GM21423 (cell line): ENCODE data around the gene BATF3.

Source experiments
- ATAC-seq: cut with Tn5 transposase; IDR thresholded peaks from one replicate; pipeline ENCODE4 v1.9.1; 2021; ENCODE audit warnings: mild to moderate bottlenecking, moderate library complexity; ENCODE audit not compliant: unreplicated experiment

BATF3 gene

DNA sequence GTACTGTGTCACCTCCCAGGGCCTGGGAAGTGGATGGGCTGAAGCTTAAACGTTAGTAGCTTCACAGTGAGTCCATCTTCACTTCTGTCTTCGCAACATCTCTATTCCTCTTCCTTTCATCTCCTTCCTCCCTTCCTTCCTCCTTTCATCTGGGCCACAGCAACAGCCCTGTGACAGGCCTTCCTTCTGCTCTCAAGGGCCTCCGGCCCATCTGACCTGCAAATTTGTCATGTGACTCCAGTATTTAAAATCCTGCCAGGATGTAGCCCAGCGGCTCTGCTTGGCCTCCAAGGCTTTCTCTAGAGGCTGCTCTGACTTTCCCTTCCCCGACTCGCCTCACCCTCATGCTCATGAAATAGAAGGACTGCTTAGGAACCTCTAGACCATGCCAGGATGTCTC is 10.9 kb upstream of the BATF3 start:
- ATAC-seq = no peak

DNA sequence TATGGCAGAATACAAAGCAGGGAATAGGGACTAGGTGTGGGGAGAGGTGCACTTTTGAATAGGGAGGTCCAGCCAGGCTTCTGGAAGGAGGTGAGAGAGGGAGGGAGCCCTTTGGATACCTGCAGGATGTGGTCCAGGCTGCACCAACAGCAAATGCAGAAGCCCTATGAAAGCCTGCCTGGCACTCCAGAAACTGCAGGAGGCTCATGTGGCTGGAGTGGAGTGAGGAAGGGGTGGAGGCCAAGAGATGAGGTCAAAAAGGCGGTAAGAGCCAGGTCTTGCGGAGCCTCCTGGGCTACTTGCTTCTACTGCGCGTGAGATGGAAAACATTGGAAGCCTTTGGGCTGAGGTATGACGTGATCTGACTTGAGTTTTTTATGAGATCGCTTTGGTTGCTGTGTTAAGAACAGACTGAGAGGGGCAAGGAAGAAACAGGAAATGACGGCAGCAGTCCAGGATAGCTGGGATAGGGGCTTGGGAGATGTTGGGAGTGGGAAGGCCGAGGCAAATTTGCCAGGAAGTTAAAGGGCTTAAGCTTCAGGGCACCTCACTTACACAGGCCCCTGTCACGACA is 4.4 kb upstream of the BATF3 start:
- no peak for ATAC-seq

DNA sequence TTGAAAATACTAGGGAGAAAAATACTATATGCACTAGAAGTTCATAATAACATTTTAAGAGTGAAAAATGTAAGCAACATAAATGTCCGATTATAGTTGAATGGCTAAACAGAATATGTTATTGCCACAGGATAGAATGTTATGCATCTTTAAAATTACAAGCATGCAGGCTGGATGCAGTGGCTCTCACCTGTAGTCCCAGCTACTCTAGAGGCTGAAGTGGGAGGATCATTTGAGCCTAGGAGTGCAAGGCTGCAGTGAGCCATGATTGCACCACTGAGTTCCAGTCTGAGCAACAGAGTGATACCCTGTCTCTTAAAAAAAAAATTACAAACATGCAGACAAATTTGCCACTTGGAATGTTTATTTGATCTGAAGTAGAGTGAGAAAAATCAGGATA is 3.0 kb upstream of the BATF3 start:
- ATAC-seq = no peak

DNA sequence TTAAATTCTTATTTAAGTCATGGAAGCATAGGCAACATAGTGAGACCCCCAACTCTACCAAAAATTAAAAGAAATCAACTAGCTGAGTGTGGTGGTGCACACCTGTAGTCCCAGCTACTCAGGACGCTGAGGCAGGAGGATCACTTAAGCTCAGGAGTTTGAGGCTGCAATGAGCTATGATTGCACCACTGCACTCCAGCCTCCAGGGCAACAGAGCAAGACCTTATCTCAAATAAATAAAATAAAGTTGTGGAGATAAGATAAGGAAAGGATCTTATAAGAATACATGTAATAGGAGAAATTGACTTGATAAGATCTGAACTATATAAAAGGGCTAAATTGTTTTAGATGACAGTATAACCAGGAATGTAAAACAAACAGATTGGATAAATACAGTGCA is 2.3 kb upstream of the BATF3 start:
- no peak for ATAC-seq

DNA sequence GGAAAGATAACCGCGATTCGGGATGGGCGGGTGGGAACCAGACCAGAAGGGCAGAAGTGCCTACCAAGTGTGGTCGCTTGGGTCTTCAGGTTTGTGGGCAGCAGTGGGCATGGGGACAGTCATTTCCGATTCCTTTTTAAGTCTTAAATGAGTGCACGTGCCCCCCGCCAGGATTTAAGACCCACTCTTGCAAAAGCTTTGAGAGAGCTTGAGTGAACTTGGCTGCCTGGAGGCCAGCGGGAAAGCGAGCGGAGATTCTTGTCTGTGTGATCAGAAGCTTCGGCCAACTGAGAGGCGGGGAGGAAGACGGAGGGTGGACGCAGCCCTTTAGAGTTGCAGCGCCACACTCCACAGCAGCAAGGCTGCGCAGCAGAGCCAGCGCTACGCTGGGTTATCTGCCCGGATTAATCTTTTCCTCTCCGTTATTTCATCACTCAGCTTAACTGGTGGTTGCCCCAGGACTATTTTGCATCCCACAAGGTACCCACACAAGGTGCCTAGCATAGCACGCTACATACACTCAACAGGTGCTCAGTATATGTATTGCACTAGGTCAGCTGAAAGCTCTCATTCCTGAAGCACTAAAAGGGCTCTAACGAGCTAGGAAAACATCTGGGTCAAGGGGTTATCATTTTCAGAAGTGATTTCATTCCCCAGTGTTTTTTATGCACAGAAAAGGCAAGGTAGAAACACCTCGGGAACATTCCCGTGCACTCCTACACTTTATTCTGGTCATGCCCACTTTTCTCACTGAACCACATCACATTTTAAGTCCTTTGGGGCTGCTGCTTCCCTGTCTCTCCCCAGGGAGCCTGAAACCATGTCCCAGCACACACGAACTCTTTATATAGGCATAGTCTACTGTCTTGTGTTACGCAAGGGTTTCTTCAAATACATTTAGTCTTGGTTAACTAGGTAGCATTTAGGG is 1.5 kb upstream of the BATF3 start:
- ATAC-seq = peak; percentile 25

DNA sequence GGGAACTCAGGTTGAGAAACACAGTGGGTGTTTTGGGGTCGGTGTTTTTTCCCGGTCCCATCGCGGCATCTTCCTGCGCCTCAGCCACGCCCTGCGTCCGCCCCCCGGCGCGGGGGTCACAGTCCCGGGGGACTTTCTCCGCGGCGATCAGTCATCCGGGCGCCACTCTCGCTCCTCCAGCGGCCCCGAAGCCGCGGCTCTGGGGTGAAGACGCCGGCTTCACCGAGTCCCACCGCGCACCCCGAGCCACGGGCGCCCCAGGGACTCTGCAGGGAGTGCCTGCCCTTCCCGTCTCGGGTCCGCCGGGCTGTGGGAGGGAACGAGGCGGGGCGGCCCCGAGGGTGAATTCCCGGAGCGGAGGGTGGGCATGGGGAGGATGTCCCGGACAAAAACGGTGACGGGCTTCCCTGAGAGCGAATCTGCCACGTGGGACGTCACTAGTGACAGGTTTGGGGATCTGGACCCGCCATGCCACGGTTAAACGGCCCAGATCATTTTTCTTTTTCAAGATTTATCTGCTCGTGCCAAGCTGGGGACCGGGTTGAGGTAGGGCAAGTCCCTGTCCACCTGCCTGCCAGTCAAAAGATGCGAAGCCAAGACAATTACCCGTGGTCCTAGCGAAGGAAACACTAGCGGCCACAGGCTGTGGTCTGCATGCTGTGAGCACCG is 717 bp upstream of the BATF3 start:
- peak; percentile 36 for ATAC-seq

DNA sequence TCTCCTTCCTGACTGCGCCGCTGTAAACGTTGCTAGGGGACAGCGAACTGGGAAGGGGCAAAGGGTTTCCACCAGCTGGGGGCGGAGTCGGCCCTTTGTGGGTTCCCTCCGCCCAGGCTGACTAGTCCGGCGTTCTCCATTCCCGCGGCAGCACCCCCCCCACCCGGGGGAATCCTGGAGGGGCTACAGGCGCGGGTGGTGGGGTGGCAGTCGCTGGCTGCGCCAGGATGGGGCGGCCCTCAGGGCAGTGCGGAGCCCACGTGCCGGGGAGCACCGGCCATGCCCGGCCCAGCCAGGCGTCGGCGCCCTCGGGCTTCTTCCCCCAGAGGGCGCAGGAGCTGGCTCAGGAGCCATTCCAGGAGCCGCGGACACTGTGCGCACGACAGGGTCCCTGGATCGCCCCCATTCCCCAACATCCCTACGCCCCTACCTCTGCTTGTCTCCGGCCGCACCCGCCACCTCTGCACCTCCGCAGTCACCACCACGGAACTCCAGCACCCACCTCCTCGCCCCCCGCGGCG is 476 bp downstream of the BATF3 start:
- ATAC-seq = peak; percentile 53

DNA sequence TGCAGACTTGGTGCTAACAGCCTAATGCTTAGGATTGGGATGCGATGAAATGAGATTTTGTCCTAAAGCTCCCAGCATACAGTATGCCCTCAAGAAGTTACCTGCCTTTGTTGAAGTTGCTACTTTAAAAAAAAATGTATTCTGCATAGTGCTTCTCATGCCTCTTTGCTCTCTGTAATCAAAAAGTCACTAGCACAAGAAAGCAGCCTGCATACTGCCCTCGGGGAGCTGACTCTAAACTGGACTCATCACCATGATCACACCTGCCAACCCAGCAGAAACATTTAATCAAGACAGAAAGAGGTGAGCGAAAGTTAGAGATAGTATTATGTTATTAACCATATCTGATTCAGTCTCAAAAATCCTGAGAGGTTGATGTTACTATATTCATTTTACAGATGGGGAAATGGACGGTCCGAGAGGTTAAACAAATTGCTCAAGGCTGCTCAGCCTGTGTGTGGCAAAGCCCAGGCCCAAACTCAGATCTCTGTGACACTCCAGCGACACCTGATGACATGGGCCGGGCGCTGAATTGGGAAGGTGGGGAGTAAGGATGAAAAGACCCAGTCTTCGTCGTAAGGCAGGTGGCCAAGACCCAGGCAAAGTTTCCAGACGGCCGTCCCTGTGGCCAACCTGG is 1.1 kb downstream of the BATF3 start:
- no peak for ATAC-seq

DNA sequence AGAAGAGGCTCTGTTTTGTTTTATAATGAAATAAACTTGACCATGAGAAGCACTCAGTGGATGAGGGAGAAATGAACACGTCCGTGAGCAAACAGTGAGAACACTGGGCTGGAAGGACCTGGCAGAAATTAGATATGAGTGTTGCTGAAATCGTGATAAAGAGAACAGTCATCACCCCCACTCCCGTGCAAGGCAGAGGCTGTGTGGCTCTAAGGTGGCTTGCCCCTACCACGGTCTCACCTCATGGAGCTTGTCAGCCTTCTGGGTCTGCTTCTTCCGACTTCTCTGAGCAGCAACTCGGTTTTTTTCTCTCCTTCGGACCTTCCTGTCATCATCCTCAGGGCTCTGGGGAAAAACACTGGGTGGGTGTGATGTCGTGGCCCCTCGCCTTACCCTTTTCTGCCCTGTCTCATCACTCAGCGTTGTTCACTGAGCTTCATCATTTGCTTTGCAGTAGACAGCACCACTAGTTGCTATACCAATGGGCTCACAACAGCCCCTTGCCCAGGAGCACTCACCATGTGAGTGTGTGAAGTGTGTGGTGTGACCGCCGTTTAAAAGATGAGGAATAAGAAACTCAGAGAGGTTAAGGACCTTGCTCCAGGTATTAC is 2.8 kb downstream of the BATF3 start:
- ATAC-seq = no peak

DNA sequence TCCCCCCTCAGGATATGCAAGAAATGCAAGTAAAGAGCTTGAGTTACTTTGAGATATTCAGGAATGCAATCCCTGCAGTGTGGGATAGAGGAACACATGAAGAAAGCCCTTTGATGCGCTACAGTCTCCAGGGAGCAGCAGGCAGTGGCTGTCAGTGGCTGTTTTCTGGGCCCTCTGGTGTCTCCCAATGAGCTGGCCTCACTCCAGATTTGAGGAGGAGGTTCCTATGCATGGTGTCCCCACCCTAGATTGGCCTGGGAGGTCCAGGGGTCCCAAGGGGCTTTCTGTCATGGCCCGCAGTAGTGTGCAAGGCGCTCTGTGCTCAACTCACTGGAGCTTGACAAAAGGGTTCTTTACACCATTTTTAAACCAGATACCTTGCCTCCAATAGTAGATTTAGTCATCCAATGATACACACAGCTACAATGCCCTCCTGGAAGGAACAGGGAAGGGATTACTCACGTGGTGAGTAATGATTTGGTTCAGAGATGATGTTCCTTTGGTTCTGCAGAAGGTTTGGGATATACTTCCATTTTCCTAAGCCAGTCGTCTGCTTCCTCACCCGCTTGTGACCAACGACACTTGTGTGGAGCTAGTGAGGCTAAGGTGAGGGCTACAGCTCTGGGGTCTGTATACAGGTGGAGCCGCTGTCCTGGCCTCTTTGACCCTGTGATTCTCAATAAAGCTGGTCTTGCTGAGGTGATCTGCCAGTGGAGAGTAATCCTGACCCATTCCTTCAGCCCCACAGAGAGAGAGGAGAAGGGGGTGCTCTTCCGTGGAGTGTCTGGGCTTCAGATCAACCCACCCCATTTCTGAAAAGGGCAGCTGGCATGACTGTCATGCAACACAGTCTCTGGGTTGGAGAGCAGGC is 6.6 kb downstream of the BATF3 start:
- no peak for ATAC-seq

DNA sequence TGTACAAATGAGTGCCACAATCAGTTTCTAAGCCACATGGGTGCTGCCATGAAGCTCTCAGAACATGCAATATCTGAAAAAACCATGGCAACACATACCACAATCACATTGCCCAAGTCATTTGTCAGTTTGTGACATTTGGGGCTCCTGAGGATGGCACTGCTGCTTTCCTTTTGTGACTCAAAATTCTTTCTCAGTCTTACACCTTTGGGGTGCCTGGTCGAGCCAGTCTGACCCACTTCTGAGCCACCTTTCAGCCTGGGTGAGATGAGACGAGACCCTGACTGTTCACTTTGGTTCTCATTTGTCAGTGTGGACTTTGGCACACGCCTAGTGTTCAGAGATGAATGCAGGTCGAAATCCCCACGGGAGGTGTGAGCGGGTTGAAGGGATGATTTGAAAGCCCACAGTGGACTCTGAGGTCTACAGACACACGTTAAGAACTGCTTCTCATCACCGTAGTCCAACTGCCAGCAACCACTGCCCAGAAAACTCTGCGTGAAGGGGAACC is 8.0 kb downstream of the BATF3 start:
- peak; percentile 73 for ATAC-seq

DNA sequence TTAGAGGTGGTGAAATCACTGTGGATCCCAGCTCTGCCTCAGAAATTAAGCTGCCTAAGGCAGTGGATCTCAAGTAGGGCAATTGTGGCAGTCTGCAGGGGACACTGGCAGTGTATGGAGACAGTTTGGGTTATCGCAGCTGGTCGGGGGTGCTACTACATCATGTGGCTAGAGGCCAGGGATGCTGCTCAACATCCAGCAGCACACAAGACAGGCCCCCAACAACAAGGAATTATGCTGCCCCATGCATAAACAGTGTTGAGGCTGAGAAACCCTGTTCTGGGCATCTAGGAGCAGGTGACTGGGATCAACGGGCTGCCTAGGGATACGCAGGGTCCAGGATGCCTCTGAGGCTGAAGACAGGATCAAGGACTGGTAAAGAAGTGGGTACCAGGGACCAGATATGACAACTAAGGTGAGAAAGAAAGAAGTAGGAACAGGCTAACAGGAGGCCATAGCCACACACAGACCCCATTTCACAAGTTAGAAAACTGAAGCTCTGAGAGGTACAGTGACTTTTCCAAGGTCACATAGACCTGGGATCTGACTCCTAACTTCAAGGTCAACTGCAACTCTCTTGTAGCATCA is 8.7 kb downstream of the BATF3 start:
- no peak for ATAC-seq

DNA sequence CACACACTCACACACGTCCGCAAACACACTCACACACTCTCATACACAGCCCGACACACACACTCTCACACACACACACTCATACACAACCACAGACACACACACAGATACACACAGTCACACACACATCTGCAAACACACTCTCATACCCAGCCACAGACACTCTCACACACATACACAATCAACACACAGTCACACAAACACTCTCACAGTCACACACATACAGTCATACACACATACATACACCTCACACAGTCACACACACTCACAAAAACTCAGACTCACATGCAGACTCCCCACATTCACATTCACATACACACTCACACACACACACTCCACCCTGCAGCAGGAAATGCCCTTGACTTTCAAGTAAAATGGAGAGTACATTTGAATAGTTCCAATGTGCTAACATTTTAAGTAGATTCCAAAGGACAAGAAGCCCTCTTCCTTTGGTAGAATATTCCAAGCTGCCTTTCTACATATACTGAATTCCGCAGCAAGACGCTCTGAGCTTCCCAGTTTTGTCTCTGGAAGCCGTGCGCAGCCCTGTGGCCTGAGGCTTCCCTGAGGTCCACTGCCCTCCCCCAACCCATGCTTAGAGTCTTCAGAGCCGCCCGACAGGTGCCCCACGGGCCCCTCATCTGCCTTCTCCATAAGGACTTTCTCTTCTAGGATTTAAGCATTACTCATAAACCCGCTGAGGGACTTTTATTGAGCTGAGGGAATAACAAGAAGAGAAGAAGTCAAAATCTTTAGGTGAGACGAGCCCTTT is 9.7 kb downstream of the BATF3 start:
- ATAC-seq = no peak

DNA sequence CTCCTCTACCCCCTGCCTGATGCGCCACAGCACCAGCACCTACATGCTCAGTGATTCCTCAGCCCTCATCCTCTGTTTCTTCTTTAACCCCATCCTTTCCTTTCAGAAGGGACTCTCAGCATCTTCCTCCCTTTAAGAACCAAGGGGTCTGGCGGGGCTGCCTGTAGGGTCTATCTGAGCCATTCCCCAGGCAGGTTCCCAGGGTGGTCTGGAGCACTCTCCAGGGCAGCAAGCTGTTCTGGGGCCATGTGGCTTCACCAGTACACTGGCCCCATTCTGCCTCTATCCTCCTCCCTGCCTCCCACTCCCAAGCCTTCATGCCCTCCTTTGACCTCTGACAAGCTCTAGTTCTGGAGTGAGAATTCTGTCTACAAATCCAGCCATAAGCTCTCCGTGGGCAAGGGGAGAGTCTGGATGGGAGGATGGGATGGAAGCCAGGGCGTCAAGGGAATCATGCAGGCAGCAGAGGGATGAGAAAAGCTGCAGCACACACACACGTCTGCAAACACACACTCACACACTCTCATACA is 10.4 kb downstream of the BATF3 start:
- ATAC-seq = no peak

DNA sequence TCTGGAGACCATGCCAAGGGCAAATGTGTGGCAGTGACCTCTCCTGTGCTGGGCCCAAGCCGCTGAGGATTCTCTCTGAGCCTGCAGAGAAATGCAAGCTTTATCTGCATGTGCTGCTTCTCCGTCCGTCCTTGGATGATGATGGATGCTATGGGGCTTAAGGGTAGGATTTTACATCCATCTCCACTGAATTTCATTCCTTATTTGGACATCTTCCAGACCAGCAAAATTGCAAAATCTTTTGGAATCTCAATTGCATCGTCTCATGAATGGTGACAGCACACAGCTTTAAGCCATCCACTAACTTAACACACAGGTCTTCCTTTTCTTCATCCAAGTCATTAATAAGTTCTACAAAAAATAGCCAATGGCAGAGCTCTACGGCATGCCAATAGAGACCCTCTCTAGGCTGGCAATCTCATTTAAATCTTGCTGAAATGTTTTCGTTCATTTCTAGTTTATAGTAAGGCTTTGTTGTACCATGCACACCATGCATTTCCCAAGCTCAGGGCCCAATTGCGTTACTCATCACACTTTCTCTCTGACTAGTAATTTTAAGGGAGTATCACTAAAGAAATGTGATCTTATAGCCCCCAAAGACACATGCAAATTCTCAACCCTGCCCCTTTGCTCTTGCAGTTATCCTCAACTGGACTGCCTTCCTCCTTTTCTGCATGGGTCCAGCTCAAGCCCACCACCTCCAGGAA is 11.1 kb downstream of the BATF3 start:
- ATAC-seq = no peak

DNA sequence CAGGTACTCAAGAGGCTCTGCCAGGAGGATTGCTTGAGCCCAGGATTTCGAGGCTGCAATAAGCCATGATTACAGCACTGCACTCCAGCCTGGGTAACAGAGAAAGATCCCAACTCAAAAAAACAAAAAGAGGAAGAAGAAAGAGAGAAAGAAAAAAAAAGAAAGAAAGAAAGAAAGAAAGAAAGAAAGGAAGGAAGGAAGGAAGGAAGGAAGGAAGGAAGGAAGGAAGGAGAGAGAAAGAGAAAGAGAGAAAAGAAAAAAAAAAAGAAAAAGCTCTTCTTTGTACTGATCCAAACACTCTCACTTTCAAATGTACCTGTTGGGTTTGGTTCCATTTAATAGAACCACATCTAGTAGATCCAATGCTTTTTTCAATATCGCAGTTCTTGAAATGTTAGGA is 11.8 kb downstream of the BATF3 start:
- ATAC-seq = no peak

DNA sequence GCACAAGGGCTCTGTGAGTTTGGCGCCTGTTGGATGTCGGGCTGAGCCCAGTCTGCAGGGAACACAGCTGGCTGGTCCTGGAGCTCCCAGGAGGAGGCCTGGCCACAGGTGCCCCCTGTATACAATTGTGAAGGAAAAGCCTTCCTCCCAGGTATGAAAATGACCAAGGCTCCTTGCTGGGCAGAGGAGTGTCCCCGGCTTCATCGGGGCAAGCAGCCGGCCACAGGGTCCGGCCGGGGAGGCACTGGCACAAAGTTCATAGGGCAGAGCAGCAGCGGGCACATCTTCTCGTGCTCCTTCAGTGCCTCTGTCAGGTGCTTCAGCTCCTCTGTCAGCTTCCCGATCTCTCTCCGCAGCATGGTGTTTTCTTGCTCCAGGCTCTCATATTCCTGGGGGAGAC is 13.0 kb downstream of the BATF3 start:
- ATAC-seq = no peak

DNA sequence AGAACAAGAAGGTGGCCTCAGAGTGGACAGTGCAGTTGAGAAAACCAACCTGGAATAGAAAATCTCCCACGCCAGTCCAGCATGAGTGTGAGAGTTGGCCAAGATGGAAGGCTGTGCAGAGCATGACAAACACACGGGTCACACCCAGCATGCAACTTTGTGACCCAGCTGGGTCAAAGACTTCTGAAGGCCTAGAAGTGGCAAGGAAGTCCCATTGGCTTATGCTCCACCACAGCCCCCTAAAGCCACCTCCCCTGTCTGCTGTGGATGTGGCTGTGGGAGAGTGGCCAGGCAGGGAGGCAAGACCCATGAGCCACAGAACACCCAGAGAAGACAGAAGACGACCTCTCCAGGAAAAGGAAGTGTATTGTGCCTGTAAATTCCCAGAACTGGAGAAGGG is 13.6 kb downstream of the BATF3 start:
- ATAC-seq = no peak
